ENCODE results near the gene FASTKD2.
"Not testable (repeated sequence)": the region's sequence is repeated elsewhere in the genome, so short reads cannot be mapped to it uniquely, and the experiment has no call there.

The FASTKD2 gene

DNA sequence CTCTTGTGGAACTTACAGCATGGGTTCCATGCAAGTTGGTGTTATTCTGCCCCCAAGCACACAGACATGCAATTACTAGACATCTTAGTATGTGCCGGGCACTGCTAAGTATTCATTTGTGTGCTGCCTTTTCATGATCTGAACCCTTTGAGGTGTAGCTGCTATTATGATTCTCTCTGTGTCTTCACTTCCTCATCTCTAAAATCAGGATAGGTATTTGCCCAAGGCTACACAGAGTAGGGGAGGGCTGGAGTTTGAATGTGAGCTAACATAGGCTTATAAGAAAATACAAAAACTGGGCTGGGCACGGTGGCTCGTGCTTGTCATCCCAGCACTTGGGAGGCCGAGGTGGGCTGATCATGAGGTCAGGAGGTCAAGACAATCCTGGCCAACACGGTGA, 27.2 kb downstream of the FASTKD2 start:
- no peak for DNase-seq (ENCODE audit: low read depth)

DNA sequence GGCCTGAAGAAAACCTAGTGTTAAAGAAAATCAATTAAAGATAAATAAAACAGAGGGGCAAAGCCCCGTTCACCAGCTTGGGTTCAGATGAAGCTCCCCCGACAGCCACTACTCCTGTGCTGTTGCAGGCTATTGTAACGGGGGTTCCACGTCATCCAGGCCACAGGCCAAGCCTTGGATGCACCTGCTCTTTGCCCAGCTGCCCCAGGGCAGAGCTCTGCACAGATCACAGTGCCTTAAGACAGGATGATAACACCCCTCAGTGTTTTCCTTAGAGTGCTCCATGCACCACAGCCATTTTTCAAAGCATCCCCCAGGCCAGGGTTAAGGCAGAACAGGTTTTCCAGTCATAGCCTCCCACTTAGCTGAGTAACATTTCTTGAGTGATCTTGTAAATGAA, 32.0 kb downstream of the FASTKD2 start:
- DNase-seq (ENCODE audit: low read depth), result no peak

GRCh38 chr2:206798000-206798399, 32.6 kb downstream of the FASTKD2 start:
- no peak for DNase-seq (ENCODE audit: low read depth)

- no peak for DNase-seq (ENCODE audit: low read depth)
These were observed 33.7 kb downstream of the FASTKD2 start for GRCh38 chr2:206799083-206799482.

DNA sequence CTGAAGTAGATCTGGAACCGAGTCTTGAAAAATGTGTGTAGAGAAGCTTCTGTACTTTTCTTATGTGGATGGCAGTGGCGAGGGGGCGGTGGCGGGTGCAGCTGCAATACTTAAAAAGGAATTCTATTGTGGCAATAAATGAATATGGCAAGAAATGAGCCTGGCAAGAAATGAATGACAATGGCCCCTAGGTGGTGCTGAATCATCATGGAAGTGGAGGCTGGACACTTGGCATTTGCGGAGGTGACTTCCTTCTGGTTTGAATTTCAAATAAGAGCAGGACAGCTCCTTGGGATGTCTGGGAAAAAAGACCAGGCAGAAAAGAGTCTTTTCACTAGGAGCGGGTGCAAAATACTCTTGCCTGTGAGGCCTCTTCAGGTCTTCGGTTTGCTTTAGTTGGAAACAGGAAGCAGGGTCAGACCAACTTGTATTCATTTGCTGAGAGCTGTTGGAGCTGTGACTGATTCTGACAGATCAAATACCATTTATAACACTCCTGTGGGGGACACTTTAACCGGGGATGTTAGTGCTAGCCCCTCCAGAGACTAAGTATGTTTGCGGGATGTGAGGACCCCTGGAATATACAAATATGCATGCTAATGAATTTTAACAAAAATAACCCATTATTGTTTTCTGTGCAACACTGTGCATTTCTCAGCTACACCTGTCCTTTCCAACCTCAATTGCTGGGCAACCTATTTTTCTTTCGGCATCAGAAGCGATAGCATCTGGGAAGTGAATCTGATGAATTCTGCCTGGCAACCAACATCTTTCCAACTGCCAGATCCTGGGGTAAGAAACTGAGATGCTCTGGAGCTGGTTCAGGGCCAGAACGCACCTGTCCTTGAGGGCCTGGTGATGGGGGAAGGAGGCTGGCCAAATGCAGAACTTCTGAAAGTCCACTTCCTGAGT, 35.4 kb downstream of the FASTKD2 start:
- peak; percentile 37 for DNase-seq (ENCODE audit: low read depth)

DNA sequence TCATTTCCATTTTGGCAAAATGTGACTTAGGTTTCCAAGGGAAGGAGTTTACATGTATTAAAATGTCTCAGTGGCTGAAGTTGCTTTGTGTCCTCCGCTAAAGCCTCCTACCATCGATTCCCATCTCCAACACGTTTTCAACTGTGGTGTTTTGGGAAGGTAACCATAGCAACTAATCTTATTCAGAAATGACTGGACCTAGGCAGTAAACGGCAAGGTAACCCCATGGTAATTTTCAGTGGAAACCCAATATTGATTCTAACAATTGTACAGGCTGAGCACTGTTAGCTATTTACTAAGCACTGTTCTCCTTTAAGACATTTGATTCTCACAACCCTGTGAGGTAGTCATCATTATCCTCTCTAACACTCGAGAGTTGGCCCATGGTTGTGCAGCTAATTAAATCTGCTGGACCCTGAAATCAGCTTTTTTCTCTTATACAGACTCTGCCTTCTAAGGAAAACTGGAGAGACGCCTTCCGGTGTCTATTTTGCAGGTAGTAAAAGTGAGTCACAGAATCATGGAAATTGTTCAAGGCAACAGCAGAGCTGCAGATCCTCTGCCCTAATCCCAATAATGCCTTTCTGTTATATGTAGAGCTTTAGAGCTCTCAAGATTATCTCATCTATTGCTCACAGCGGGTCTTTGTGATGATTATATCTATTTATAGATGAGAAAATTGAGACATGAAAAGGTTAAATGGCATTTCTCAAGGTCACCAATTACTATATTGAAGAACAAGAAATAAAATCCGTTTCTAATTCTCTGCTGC, 36.2 kb downstream of the FASTKD2 start:
- no peak for DNase-seq (ENCODE audit: low read depth)

DNA sequence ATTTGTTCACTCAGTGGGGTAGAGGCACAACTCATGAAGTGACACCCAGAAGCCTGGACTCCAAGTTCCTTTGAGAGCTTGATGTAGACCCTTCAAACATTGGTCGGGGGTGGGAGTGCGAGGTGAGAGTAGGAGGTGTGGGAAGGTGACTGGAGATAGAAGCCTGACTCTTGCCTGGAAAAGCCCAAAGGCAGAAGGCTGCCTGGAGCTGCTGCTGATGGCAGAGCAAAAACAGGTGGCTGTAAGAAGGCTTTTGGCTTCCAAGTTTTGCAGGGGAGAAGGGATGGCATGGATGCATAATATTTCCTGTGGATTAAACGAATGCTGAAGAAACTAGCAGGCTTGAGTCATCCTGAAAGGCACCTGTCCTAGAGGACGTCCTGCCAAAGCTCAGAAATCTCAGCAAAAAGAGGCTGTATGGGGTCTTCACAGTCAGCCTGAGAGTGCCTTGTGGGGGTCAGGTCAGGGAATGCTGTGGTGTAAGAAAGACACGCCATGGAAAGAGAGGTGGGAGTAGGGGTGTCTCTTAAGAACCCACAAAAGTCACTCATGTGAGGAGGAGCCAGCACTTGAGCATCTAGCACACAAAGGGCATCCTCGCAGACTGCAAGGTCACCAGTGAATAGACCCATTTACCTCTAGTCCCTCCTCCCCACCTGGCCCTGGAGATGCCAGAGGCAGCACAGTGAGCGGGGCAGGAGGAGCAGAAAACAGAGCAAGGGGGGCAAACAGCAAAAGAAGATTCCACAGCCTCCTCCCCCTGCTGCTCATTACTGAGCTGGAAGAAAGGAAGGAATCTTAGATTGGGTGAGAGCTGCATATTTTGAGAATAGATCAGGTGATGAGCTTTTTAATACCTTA, 37.5 kb downstream of the FASTKD2 start:
- DNase-seq (ENCODE audit: low read depth), result no peak

- no peak for DNase-seq (ENCODE audit: low read depth)
These were observed 38.9 kb downstream of the FASTKD2 start for GRCh38 chr2:206804326-206804725.

- DNase-seq (ENCODE audit: low read depth), result peak; percentile 50
These were observed 40.6 kb downstream of the FASTKD2 start for GRCh38 chr2:206805887-206806607.

DNA sequence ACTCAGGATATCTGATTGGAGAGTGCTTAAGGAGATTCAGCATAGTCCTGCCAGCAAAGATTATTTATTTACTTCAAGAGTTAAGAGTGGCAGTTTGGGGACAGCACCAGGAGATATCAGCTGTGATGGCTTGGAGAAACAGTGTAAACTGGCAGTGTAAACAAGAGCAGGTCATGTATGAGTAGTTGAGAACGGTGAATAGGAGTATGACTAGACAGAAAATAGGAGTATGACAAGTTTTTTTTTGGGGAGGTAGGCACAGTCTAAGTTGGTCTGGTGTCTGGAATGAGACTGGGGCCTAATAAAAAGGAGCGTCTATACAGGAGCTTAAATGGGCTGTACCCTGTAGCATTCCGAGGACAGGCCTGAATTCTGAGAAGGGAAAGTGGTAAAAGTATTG, 42.2 kb downstream of the FASTKD2 start:
- DNase-seq (ENCODE audit: low read depth), result not testable (repeated sequence)

- not testable (repeated sequence) for DNase-seq (ENCODE audit: low read depth)
These were observed 47.1 kb downstream of the FASTKD2 start for GRCh38 chr2:206812471-206812870.

DNA sequence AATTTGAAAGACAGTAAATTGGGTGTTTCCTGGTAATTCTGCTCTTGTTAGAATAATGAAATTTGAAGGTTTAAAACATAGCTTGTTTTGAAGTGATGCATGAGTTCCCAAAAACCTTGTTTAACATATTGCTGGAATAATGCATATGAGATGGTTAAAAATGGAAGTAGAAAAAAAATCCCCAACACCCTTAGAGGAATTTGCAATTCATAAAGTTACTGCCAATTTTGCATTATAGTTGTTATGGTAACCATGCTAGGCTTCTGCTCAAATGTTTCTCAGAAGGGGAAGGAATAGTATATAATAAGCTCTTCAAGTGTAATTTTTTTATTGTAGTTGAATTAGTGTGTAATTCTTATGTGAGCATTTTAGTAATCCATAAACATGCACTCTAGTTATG, 49.1 kb downstream of the FASTKD2 start:
- DNase-seq (ENCODE audit: low read depth), result no peak

DNA sequence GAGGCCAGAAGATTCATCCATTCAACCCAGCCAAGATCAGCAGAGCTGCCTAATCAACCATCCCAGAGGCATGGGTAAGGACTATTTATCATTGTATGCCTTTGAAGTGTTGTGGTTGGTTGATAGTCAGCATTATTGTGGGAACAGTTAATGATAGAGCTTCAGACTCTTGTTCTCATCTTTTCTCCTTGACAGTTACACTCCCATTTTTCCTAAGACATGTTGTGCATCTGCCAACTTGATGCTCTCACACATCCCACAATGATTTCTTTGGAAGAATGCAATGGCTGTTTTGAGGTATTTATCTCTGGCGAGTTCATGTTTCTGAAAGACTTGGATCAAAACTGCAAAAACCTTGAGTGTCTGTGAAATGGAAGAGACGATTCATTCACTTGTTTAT, 55.4 kb downstream of the FASTKD2 start:
- no peak for DNase-seq (ENCODE audit: low read depth)

- DNase-seq (ENCODE audit: low read depth), result no peak
These were observed 57.8 kb downstream of the FASTKD2 start for GRCh38 chr2:206823178-206823577.

DNA sequence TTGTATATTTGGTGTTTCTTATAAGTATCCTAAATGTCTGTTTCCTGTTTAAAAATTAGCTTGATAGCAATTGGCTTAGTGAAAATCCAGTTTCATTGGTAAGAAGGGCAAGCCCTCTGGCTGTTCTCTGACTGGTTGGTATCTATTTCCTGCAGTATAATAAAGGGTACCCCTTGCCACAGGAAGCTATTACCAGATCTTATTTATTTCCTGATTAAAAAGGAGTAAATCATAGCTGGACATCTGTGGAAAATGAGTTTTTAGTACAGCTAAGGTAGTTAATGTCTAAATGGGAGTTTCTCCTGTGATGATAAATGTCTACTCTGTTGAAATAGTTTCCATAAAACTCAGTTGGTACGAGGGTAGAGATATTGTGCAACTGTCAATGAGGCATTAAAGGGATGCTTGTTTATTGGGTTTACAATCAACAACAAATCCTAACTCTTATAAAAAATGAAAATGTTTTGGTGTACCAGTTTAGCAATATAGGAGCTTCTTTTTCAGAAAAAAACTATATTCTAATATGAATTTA, 58.7 kb downstream of the FASTKD2 start:
- no peak for DNase-seq (ENCODE audit: low read depth)

DNA sequence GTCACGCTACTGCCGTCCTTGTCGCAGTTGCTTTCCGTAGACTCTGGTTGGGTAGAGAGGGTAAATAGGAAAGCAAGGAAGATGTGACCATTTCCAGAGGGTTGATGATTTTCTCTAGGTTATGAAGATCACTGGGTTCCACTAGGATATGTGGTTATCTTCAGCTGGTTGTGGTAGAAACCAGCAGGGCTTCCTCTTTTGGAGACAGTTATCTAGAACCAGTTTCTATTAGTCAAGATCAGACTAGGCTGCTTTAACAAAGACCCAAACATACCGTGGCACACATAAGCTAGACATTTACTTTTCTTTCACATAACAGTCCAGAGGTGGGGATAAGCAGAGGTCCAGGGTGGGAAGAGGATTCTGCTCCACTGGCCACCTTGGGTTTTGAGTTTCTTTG, 59.6 kb downstream of the FASTKD2 start:
- DNase-seq (ENCODE audit: low read depth), result no peak

DNA sequence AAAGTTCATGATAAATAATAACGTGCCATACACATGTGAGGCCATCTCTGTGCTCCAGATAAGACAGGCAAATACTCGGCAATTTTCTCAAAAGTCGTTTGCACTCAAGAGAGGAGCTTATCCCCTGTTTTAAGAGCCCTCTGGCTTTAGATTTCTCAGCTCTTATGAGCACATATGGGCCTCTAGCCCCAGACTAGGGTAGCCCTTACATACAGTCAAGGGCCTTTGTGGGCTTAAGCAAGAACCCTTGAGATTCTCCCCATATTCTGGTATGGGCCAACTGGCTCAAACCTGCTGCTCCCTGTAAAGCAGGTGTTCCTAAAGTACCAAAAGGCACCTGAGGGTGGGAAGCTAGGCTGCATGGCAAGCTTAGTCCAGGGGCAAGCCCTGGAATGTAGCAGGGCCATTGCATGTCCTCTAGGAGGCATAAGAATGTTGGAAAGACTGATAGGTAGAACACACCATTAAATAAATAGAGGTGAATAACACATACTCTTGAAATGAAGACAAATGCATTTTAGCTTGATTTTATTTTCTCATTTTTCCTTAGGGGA, 66.1 kb downstream of the FASTKD2 start:
- DNase-seq (ENCODE audit: low read depth), result no peak

GRCh38 chr2:206832873-206833272, 67.5 kb downstream of the FASTKD2 start:
- no peak for DNase-seq (ENCODE audit: low read depth)

GRCh38 chr2:206833291-206833690, 67.9 kb downstream of the FASTKD2 start:
- no peak for DNase-seq (ENCODE audit: low read depth)

DNA sequence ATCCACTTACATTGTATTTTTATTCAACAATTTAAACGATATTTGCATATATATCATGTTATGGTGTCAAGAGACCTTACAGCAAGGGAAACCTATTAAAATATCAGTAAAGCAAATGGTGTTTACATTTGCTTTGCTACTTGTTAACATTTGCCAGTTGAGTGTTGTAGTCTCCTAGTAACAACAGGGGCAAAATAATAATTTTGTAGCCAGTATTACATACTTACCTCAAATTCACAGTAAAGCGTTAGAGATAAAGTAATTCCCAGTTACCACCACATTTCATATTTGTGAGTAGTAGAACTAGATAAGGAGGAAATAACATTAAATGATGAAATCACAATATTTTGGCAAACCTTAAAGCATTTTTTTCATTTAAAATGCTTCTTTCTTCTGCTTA, 71.3 kb downstream of the FASTKD2 start:
- DNase-seq (ENCODE audit: low read depth), result no peak

DNA sequence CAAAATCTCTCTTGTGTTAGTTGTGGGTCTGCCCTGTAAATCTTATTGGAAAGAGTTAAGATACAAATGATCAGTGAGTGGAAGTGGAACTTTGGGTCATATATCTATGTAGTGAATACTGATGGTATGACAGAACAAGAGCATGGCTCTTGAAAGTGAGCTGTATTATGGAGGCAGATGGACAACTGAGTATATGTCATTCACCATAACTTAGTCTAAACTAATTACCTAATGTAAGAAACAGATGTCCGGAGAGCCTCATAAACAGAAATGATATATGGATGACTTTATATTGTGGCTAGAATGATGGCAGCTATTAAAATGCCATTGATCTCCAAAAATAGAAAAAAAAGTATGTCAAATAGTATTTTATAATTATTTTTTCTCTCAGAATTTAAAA, 72.4 kb downstream of the FASTKD2 start:
- DNase-seq (ENCODE audit: low read depth), result no peak
